AG09309 (cell line): ENCODE results near the gene MAU2.

ENCODE experiments used
- DNase-seq: peaks from one replicate; pipeline ENCODE4 v3.0.0-alpha.2; 2010; ENCODE audit warnings: low read depth
- H3K4me3 ChIP-seq: 2 replicates; pipeline ENCODE4 v1.5.1; 2011; ENCODE audit warnings: mild to moderate bottlenecking, low read depth, low read length, moderate library complexity; ENCODE audit not compliant: control insufficient read depth
- TF ChIP-seq, protein P1 (sequence below): IDR thresholded peaks from 2 replicates; pipeline ENCODE4 v1.5.1; 2011; ENCODE audit warnings: mild to moderate bottlenecking, low read depth, low read length, inconsistent platforms; ENCODE audit not compliant: insufficient read depth, control insufficient read depth; ENCODE audit errors: missing control alignments

Gene MAU2

GRCh38 chr19:19320361-19321140 is at the start of gene MAU2, which contains the start of gene SUGP1:
TSS of gene MAU2 (plus strand) at chr19:19320829. CDS start at chr19:19320860, 31 bp downstream.
TSS of gene SUGP1 (minus strand) at chr19:19320509. CDS start at chr19:19320496, 13 bp downstream.
- DNase-seq, result peak; percentile 46
- peak within 1 kb of the TSS; percentile 99 for H3K4me3 ChIP-seq
- TF ChIP-seq, protein P1, sequence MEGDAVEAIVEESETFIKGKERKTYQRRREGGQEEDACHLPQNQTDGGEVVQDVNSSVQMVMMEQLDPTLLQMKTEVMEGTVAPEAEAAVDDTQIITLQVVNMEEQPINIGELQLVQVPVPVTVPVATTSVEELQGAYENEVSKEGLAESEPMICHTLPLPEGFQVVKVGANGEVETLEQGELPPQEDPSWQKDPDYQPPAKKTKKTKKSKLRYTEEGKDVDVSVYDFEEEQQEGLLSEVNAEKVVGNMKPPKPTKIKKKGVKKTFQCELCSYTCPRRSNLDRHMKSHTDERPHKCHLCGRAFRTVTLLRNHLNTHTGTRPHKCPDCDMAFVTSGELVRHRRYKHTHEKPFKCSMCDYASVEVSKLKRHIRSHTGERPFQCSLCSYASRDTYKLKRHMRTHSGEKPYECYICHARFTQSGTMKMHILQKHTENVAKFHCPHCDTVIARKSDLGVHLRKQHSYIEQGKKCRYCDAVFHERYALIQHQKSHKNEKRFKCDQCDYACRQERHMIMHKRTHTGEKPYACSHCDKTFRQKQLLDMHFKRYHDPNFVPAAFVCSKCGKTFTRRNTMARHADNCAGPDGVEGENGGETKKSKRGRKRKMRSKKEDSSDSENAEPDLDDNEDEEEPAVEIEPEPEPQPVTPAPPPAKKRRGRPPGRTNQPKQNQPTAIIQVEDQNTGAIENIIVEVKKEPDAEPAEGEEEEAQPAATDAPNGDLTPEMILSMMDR, result peak; percentile 37

DNA sequence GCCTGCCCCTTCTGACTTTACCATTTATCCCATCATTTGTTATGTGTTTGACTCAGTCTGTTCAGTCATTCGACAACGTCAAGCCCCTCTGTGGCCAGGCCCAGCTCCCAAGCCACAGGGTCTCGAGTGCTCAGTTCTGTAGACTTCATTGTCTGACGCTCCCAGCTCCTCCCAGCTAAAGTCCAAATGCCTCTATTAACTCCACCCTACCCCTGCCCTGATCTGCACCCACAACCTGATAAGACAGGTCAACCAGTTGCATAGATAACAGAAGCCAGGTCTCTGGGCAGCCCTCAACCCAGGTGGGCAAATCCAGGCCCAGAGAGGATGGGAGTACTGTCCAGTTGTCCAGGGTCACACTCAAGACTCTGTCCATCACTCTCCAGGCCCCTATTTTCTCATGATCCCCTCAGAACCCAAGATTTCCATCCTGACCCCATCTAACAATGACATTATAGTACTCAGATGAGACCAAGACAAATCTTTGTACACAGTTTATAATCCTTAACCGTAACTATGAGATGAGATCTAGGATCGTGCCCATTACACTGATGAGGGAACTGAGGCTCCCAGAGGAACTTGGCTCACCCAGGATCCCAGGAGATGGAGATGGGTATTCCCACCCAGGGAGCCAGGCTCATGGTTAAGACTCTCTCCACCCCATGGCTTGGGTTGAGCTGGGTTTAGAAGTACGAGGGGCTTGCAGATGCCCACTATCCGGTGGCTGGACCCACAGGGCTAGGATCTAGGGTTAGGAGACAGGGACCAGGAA is 48.6 kb upstream of the MAU2 start:
- TF ChIP-seq, protein P1, result no peak
- DNase-seq, result no peak
- H3K4me3 ChIP-seq, result peak overlapping the region; percentile 38; the same call in 1 of the 2 replicates

DNA sequence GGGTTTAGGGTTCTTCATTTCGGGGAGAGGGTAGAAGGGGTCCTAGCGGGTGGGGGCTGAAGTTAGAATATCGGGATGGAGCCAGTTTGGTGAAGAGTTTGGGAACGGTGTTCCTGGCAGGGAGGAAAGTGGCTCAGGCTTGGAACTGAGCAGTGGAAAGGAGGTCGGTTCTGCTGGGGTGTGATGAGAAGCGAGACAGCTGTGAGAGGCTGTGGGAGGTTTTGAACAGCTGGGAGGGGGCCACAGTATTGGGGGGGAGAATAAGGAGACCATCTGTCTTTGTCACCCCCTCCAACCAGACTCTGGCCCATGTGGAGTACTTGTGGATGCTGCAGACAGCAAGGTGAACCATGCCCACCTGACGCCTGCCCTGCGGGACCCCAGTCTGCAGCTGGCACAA is 46.5 kb upstream of the MAU2 start:
- TF ChIP-seq, protein P1, result no peak
- no peak for DNase-seq
- no peak overlapping the region for H3K4me3 ChIP-seq

DNA sequence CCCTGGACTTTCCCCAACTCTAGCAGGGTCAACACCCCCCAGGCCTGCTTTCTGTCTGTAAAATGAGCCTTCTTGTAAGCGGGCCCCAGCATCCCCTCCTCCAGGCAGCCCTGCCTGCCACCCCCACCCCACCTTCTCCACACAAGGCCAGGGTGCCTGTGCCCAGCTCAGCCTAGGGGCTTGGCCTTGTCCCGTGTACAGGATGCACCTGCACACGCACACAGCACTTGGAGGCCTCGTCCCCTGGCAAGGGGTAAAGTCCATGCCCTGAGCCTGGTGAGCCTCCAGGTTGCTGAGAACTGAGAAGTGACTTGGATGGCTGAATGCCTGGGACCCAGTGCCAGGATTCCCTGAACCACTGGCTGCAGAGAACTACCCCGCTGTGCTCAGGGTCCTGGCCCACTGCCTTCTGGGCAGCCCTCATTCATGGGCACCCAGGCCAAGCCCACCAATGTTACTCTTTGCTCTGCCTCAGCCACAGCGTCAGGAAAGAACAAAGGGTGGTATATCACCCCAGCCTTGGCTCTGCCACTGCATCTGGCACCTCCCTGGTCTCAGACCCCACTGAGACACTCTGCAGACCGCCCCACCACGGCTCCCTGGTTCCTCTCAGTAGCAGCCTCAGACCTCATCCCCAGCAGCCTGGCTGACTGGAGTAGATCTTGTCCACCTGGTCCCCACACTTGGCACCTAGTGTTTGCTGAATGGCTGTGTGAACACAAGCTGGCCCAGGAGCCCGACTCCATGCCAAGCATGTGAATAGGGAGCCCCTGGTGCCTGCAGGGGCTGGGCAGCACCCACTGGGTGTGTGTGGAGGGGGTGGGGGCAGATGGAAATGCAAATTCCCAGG is 45.7 kb upstream of the MAU2 start:
- DNase-seq, result no peak
- H3K4me3 ChIP-seq, result no peak overlapping the region
- TF ChIP-seq, protein P1, result no peak

DNA sequence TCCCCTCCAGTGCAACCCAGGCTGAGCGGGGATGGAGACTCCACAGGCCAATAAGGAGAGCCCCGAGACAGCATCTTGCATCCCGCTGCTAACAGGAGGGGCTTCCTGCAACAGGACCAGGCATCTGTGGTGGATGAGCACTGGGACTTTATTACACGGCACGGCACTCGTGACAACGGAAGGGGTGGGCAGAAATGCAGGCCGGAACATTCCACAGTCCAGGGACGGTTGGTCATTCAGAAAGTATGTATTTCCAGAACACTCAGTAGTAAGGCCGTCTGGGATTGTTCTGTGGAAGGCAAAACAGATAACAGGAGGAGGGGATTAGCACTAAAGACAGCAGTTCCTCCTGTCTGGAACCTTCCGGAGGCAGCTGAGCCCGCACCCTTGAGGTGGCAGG is 44.2 kb upstream of the MAU2 start:
- H3K4me3 ChIP-seq, result no peak overlapping the region
- TF ChIP-seq, protein P1, result no peak
- DNase-seq, result peak; percentile 48

GRCh38 chr19:19276851-19277250 is 43.8 kb upstream of the MAU2 start:
- DNase-seq, result no peak
- no peak overlapping the region for H3K4me3 ChIP-seq
- TF ChIP-seq, protein P1, result no peak
